Measurements from ENCODE around the gene CCDC134. TPM values are rescaled to one million over a fixed set of nuclear protein-coding genes. Genes with fewer than 3 reads are reported as not detected.

Gene CCDC134
- total RNA-seq, 1 donor from 2014 or later: 24.2 TPM

GRCh38 chr22:41787331-41787730 lies 13.1 kb upstream of the CCDC134 start:
- Mint-ChIP-seq H3K27me3 (peaks cover 3% of the 10 kb centered on the region), H3K4me3 (ENCODE audit: low read depth) (no peak overlapping the region), H3K27ac (no peak overlapping the region), H3K4me1 (ENCODE audit: low read depth) (no peaks in the 10 kb centered on the region), H3K36me3 (ENCODE audit: insufficient read depth) (no peaks in the 10 kb centered on the region), H3K9me3 (ENCODE audit: low read depth) (no peaks in the 10 kb centered on the region)
- DNase-seq (ENCODE audit: low spot score, unreplicated experiment): no peak
- no peak for TF ChIP-seq CTCF (IDR thresholded peaks at IDR 0.05; ENCODE audit: unreplicated experiment)

GRCh38 chr22:41793871-41794270 lies 6.6 kb upstream of the CCDC134 start:
- H3K9me3 Mint-ChIP-seq (ENCODE audit: low read depth): no peaks in the 10 kb centered on the region
- no peak overlapping the region for H3K27ac Mint-ChIP-seq
- no peak for TF ChIP-seq CTCF (IDR thresholded peaks at IDR 0.05; ENCODE audit: unreplicated experiment)
- H3K4me3 Mint-ChIP-seq (ENCODE audit: low read depth): no peak overlapping the region
- no peak for DNase-seq (ENCODE audit: low spot score, unreplicated experiment)
- H3K4me1 Mint-ChIP-seq (ENCODE audit: low read depth): no peaks in the 10 kb centered on the region
- H3K36me3 Mint-ChIP-seq (ENCODE audit: insufficient read depth): no peaks in the 10 kb centered on the region
- H3K27me3 Mint-ChIP-seq: no peaks in the 10 kb centered on the region

GRCh38 chr22:41798736-41799135 lies 1.7 kb upstream of the CCDC134 start:
- Mint-ChIP-seq H3K27ac (no peak overlapping the region), H3K27me3 (no peaks in the 10 kb centered on the region), H3K36me3 (ENCODE audit: insufficient read depth) (no peaks in the 10 kb centered on the region), H3K4me3 (ENCODE audit: low read depth) (peak overlapping the region; percentile 91), H3K9me3 (ENCODE audit: low read depth) (no peaks in the 10 kb centered on the region), H3K4me1 (ENCODE audit: low read depth) (peaks cover 22% of the 10 kb centered on the region)
- no peak for DNase-seq (ENCODE audit: low spot score, unreplicated experiment)
- no peak for TF ChIP-seq CTCF (IDR thresholded peaks at IDR 0.05; ENCODE audit: unreplicated experiment)

GRCh38 chr22:41799486-41800347 lies 762 bp upstream of the CCDC134 start:
- no peak for TF ChIP-seq CTCF (IDR thresholded peaks at IDR 0.05; ENCODE audit: unreplicated experiment)
- Mint-ChIP-seq H3K27me3 (no peaks in the 10 kb centered on the region), H3K4me1 (ENCODE audit: low read depth) (peaks cover 22% of the 10 kb centered on the region), H3K9me3 (ENCODE audit: low read depth) (no peaks in the 10 kb centered on the region), H3K27ac (peak overlapping the region; percentile 96), H3K4me3 (ENCODE audit: low read depth) (peak overlapping the region; percentile 91), H3K36me3 (ENCODE audit: insufficient read depth) (peaks cover 2% of the 10 kb centered on the region)
- DNase-seq (ENCODE audit: low spot score, unreplicated experiment): peak; percentile 27

GRCh38 chr22:41801147-41801819 lies 804 bp downstream of the CCDC134 start:
- TF ChIP-seq CTCF (IDR thresholded peaks at IDR 0.05; ENCODE audit: unreplicated experiment): no peak
- Mint-ChIP-seq H3K4me3 (ENCODE audit: low read depth) (peak overlapping the region; percentile 91), H3K9me3 (ENCODE audit: low read depth) (no peaks in the 10 kb centered on the region), H3K27ac (peak overlapping the region; percentile 97), H3K27me3 (no peaks in the 10 kb centered on the region), H3K36me3 (ENCODE audit: insufficient read depth) (peaks cover 2% of the 10 kb centered on the region), H3K4me1 (ENCODE audit: low read depth) (peaks cover 22% of the 10 kb centered on the region)
- DNase-seq (ENCODE audit: low spot score, unreplicated experiment): no peak
